ENCODE measurements around the gene SCO2.

DNA sequence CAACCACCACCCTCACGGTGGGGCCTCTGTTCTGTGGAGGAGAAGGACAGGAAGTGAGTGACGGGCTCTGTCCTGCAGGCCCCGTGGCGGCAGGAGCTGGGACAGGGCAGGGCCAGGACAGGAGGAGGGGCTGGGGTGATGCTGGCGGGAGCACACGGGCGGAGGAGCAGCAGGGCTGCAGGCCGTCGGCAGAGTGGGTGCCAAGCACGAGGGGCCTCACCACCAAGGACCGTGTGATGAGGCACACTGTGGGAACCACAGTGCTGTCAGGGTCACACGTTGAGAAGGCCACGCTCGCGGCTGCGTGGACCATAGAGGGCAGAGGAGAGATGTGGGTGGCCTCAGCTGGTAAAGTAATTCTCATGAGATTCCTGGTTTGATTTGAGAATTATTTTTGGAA, 8.5 kb downstream of the SCO2 start:
- TF ChIP-seq POLR2AphosphoS5 (IDR thresholded peaks at IDR 0.05) (no peak), EZH2 (IDR thresholded peaks at IDR 0.05; ENCODE audit: borderline replicate concordance, insufficient read depth, low read length, poor library complexity, severe bottlenecking) (no peak)
- TF ChIP-seq, protein P1, sequence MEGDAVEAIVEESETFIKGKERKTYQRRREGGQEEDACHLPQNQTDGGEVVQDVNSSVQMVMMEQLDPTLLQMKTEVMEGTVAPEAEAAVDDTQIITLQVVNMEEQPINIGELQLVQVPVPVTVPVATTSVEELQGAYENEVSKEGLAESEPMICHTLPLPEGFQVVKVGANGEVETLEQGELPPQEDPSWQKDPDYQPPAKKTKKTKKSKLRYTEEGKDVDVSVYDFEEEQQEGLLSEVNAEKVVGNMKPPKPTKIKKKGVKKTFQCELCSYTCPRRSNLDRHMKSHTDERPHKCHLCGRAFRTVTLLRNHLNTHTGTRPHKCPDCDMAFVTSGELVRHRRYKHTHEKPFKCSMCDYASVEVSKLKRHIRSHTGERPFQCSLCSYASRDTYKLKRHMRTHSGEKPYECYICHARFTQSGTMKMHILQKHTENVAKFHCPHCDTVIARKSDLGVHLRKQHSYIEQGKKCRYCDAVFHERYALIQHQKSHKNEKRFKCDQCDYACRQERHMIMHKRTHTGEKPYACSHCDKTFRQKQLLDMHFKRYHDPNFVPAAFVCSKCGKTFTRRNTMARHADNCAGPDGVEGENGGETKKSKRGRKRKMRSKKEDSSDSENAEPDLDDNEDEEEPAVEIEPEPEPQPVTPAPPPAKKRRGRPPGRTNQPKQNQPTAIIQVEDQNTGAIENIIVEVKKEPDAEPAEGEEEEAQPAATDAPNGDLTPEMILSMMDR (IDR thresholded peaks at IDR 0.05; ENCODE audit: poor library complexity, severe bottlenecking) = no peak
- TF ChIP-seq, protein P2, sequence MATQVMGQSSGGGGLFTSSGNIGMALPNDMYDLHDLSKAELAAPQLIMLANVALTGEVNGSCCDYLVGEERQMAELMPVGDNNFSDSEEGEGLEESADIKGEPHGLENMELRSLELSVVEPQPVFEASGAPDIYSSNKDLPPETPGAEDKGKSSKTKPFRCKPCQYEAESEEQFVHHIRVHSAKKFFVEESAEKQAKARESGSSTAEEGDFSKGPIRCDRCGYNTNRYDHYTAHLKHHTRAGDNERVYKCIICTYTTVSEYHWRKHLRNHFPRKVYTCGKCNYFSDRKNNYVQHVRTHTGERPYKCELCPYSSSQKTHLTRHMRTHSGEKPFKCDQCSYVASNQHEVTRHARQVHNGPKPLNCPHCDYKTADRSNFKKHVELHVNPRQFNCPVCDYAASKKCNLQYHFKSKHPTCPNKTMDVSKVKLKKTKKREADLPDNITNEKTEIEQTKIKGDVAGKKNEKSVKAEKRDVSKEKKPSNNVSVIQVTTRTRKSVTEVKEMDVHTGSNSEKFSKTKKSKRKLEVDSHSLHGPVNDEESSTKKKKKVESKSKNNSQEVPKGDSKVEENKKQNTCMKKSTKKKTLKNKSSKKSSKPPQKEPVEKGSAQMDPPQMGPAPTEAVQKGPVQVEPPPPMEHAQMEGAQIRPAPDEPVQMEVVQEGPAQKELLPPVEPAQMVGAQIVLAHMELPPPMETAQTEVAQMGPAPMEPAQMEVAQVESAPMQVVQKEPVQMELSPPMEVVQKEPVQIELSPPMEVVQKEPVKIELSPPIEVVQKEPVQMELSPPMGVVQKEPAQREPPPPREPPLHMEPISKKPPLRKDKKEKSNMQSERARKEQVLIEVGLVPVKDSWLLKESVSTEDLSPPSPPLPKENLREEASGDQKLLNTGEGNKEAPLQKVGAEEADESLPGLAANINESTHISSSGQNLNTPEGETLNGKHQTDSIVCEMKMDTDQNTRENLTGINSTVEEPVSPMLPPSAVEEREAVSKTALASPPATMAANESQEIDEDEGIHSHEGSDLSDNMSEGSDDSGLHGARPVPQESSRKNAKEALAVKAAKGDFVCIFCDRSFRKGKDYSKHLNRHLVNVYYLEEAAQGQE (IDR thresholded peaks at IDR 0.05; ENCODE audit: borderline replicate concordance) = no peak

All from neural cell (in vitro differentiated cells).